8988T (cell line): ENCODE measurements around the gene TOM1.

Experiments
- DNase-seq: peaks from one replicate; pipeline ENCODE4 v3.0.0; 2011

Gene TOM1

DNA sequence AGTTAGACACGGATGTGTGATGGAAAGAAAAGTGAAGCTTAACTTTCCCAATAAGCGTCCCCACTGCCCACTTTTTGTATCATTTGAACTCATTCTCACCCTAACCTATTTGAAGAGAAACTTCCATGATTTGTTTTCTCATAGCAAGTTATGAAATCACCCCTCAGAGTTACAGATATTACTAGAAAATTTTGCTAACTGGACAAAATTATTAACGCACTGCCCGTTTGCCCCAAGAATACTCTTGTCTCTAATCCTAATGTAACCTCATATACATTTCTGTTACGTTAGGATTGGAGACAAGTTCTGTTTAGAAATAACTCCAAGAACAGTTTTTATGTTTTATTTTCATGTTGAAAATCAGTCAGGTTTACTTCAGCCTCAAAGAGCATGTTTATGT lies 25.5 kb downstream of the TOM1 start:
- DNase-seq, result no peak

GRCh38 chr22:35326854-35327562 lies 27.3 kb downstream of the TOM1 start:
- no peak for DNase-seq

DNA sequence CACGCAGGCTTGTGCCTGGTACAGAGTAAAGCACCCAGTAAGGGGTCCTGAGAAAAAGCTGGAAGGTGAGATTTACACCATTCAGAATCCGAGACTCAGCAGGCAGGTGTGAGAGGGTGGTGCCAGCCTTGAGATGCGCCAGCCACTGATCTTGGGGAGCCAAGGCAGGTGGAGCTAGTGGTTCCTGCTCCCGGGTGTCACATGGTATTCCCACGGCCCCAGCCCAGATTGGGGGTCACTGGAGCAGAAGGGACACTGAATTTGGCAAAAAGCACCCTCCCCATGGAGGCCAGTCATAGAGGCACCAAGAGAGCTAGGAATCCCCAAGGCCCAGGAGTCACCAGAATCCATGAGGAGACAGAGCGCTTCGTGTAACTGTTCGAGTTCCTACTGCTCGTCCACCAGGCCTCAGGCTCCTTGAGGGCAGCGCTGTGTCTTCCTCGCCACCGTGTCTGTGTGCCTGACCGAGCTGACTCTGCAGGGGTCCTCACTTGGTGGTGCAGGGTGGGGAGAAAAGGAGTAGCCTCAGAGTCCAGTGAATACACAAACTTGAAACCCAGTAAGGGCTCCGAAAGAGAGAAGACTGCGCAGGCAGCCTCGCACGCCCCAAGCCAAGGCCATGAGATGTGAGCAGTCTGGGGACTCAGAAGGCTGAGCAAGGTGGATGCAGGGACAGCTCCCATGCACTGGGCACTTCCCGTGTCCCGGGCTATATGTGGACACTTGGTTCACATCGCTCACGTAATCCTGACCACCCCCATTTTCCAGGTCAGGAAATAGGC lies 28.2 kb downstream of the TOM1 start:
- DNase-seq, result no peak

GRCh38 chr22:35328472-35328885 lies 28.8 kb downstream of the TOM1 start:
- no peak for DNase-seq

DNA sequence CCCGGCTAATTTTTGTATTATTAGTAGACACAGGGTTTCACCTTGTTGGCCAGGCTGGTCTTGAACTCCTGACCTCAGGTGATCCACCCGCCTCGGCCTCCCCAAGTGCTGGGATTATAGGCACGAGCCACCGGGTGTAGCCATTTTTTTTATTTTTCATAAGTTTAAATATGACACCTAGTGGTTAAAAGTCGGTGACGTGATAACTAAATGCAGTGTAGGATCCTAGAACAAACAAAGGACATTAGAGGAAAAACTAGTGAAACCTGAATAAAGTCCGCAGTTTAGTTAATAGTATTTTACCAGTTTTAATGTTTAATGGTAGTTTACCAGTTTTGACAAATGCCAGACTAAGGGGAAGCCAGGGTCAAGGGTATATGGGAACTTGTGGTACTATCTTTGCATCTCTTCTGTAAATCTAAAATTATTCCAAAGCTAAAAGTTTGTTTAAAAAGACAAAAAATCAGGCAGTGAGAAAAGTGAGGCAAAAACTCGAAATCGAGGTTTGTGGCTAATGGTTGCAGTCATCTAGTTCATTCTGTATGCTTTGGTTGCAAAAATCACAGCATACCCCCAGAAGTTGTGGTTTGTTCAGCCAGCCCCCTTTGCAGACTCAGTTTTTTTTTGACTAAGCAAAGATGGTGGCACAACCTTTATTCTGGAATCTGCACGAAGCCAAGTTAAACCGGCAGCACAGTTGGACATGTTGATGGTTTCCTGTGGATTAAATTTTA lies 29.6 kb downstream of the TOM1 start:
- DNase-seq, result no peak

DNA sequence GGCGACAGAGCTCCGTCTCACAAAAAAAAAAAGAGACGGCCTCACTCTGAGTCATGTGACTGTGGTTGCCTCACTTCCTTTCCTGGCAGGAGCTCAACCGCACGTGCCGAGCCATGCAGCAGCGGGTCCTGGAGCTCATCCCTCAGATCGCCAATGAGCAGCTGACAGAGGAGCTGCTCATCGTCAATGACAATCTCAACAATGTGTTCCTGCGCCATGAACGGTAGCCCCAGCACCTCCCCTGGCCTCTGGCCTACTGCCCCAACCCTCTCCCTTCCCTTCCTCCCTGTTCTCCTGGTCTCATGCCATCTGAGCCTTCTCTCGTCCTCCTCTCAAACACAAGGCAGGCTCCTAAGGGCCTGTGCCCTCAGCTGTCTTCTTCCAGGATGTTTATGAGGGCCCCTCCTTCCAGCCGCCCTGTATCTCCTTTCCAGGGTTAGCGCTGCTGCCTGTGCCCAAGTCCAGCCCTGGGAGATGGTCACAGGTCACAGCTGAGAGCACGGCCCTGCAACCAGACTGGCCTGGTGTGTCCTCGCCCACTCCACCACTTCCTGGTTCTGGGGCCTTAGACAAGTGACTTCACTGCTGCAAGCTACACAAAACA lies 30.7 kb downstream of the TOM1 start:
- DNase-seq, result no peak

GRCh38 chr22:35332278-35332677 lies 32.6 kb downstream of the TOM1 start:
- DNase-seq, result no peak

DNA sequence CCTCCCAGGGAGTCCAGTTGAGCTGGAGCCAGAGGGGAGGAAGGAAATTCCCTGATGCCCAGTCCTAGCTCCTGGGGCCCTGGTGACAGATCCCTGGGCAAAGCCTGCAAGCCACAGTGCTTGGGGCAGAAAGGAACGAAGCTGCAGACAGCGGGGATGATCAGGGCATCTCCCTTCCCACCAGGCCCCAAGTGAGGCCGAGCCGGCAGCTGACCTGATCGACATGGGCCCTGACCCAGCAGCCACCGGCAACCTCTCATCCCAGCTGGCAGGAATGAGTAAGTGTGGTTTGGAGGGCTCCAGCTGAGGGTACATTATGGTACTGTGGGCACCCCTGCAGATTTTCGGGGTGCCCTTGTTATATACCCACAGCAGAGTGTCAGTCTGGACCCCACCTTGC lies 33.5 kb downstream of the TOM1 start:
- no peak for DNase-seq

- DNase-seq, result no peak
Observed at GRCh38 chr22:35334004-35334403, 34.3 kb downstream of the TOM1 start.

- DNase-seq, result no peak
Observed at GRCh38 chr22:35335468-35335867, 35.8 kb downstream of the TOM1 start.

DNA sequence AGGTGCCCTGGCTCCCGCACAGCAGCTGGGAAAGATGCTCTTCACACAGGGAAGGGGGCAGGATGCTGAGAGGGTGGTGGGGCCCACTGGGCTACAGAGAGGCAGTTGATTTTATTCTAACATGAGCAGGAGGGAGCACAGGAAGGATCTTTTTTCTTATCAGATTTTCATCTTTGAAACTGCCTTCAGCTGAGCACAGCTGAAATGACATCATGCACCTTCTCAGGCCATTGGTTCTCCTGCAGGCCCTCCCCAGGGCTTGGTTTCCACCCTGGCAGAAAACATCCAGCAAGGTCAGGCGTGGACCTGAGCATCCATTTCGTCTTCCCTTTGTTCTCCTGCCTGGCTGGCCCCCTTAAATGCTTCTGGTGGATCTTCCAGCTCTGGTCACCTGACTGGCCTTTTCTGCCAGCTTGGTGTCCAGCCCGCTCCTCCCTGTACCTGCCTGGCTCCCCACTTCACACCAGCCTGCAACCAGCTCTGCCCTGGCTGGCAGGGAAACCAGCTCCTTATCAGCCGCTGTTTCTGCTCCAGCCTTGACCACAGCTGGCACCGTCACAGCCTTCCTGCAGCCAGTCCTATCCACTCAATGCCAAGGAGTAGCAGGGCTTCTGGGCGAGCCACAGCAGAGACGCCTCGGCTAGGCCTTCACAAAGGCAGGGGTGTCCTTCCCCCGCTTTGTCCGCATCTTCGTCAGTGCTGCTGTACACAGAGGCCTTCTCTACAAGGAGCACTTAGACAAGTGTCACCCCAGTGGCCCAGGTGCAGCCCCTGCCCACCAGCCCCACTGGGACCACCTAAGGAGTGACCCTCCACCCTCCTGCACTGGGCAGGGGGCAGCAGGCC lies 36.5 kb downstream of the TOM1 start:
- no peak for DNase-seq

DNA sequence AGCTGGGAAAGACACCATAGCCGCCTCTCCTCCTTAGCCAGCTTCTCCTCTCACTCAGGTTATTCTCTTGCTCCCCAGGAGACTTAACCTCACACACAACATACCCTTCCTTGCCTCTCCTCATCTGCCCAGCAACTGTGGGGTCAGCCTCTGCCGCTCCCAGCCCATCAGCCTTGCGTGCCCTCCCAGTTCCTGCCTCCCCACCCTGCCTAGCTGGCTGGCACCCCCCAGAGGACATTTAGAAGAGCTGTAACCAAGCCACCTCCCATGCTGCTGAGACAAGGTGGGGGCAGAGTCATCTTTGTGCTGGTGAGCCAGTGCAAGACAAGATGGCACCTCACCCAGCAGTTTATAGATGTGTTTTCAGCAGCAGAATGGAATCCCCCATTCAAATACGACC lies 38.2 kb downstream of the TOM1 start:
- DNase-seq, result peak; percentile 48

DNA sequence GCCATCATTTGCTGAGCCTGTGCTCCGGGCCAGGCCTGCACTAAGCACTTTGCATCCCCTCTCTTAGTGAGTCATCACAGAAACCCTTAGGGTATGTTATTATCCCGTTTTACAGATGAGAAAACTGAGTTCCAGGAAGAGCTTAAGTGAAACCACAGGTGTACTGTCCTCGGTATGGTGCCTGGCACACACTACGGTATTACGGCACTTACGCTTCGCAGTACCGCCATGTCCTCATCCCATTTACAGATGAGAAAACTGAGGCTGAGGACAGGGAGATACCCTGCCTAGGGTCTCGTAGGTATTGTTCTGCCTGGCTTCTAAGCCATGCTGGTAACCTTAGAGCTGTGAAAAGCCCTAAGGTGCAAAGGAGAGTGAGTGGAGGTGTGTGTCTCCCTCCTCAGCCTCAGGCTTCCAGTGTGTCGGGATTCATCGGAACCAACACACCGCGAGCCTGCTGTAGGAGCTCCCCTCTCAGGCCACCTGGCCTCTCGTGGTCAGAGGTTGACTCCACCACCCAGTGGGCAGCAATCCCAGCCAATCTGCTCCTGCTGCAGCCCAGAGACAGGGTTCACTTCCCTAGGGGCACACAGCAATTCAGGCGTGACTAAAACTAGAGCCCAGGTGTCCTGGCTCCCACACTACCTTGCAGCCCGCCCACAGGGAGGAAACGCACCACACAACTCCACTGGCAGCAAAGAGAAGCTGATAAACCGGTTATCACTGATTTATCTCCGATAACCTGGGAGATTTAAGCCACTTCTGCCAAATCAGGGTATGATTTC lies 41.6 kb downstream of the TOM1 start:
- no peak for DNase-seq

GRCh38 chr22:35342390-35342789 lies 42.7 kb downstream of the TOM1 start:
- no peak for DNase-seq

DNA sequence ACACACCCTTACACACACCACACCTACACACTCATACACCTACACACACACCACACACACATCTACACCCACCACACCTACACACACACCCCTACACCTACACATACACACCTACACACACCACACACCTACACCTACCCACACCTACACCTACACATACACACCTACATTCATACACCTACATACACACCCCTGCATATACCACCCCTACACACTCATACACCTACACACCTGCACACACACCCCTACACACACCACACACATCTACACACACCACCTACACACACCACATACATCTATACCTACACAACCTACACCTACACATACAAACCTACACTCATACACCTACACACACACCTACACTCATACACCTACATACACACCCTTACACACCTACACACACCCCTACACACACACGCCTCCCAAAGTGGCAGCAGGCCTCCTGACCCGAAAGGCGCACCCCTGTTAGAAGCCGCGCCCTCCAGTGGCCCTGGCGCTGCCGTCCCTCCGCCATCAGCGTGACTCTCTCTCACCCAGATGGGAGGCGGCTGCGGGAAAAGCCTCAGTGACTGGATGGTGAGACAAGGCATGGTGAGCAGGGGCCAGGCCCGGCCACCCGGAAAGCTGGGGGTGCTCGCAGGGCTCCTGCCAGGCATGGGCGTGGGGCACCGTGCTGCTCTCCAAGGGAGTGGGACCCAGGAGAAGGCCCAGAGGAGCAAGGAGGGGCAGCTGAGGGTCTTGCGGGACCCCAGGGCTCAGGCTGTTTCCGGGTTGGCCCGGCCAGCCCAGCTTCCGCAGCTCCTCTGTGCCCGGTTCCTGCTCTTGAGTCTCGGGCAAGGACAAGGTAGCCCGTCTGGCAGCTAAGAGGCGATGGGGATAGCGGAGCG lies 44.2 kb downstream of the TOM1 start:
- DNase-seq, result no peak

GRCh38 chr22:35344956-35345690 lies 45.4 kb downstream of the TOM1 start:
- no peak for DNase-seq

DNA sequence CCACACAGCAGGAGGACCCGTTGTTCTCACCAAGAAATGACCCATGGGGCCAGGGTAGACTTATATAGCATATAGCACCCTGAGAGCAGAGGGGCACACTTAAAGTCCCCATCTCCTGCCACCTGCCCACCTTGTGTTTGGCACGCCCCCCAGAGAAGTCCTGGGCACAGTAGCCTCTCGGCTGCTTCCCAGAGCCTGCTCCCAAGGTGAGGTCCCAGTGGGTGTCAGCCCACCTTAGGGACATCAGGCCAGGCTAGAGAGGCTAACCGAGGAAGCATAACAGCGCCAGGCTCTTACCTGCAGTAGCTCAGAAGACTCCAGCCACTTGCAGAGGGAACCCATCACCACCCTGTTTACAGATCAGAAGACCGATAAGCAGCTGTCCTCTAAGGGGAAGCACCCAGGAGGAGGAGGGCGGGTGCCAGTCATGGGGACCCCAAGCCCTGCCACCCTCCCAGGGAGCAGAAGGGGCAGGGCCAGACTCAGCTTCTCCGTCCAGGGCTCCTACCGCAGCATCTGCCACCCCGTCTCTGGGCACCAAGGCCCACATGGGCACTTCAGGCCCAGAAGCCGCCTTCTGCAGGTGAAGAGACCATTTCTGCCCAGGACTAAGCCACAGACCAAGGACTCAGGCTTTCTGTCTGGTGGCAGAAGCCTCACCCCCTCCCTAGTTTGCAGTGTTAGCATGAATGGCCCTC lies 46.3 kb downstream of the TOM1 start:
- DNase-seq, result no peak

DNA sequence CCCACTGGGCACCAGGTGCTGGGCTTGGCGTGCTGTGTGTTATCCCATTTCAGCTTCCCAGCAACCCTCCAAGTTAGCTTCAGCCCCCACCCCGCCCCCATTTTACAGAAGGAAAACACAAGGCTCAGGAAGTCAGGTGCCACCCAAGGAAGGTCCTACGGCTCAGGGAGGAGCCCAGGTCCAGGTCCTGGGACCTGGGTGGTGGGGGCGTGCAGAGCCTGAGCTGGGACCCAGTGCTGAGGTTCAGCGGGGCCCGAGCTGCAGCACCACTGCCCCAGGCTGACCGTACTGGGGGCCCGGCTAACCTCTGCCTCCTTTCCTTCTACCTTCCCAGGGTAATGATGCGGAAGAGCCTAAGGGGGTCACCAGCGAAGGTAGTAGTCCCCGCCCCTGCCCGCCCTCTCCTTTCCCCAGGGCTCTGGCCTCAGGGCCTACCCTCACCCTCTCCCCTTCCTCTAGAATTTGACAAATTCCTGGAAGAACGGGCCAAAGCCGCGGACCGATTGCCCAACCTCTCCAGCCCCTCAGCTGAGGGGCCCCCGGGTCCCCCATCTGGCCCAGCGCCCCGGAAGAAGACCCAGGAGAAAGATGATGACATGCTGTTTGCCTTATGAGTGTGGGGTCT lies 47.0 kb downstream of the TOM1 start:
- DNase-seq, result no peak

GRCh38 chr22:35347462-35347861 lies 47.8 kb downstream of the TOM1 start:
- no peak for DNase-seq
